ENCODE results near the gene WDCP. TPM values are rescaled to one million over a fixed set of nuclear protein-coding genes. Genes with fewer than 3 reads are reported as not detected.

Gene WDCP
- total and polyA plus RNA-seq, 10 of the 15 experiments (the other 5 are each of a cell fraction or from before 2014, with no cell fraction given): 5.5 to 21.3 (median 13.2) TPM

DNA sequence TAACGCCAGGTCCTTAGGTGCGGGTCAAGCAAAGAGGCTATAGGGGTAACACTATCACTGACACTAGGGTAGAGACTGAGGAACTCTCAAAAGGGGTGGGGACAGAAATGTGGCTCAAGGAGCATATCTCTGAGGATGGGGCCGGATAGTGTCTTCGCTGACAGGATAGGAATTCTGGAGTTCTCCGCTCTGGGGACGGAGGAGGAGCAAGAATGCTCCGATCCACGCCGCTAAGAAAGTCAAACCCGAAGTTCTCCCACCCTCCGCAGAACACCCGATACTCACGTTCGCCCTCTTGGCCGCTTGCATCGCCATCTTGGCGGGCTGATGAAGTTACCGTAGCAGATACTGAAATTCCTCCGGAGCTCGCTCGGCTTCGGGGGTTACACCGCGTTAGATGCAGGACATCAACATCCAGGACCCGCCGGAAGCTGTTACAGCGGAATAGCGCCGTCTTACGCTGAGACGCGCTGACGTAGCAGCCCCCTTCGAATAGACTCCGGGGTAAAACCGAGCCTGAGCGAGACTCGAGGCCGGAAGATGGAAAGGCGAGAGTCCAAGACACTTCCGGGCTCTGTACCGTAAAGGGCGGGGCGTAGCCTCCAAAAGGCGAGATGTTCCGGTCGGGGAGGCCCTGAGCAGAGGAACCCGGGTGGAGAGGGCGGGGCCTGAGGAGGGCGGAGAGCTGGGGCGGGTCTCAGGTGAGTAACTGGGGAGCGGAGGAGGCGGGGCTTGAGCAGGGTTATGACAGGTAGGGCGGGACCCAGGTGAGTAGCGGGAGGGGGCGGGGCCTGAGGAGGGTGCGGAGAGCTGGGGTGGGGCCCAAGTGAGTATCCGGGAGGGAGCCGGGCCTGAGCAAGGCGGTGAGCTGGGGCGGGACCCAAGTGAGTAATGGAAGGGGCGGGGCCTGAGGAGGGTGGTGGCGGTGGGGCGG lies 29.0 kb upstream of the WDCP start, which contains the start of gene SF3B6 (continued):
- TF ChIP-seq, protein P1, sequence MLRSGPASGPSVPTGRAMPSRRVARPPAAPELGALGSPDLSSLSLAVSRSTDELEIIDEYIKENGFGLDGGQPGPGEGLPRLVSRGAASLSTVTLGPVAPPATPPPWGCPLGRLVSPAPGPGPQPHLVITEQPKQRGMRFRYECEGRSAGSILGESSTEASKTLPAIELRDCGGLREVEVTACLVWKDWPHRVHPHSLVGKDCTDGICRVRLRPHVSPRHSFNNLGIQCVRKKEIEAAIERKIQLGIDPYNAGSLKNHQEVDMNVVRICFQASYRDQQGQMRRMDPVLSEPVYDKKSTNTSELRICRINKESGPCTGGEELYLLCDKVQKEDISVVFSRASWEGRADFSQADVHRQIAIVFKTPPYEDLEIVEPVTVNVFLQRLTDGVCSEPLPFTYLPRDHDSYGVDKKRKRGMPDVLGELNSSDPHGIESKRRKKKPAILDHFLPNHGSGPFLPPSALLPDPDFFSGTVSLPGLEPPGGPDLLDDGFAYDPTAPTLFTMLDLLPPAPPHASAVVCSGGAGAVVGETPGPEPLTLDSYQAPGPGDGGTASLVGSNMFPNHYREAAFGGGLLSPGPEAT (IDR thresholded peaks at IDR 0.05; ENCODE audit: low read depth): peak; percentile 91
- TF ChIP-seq YBX1 (IDR thresholded peaks at IDR 0.05) (no peak), KDM1A (IDR thresholded peaks at IDR 0.05; ENCODE audit: borderline replicate concordance) (no peak), KAT2A (conservative IDR thresholded peaks at IDR 0.05; ENCODE audit: control insufficient read depth, low read depth, low read length) (no peak), TCF7 (IDR thresholded peaks at IDR 0.05; ENCODE audit: borderline replicate concordance) (peak; percentile 74; the same call in 1 of the 2 replicates), MEF2B (IDR thresholded peaks at IDR 0.05; ENCODE audit: partially characterized antibody, poor library complexity, severe bottlenecking) (peak; percentile 34), ETV6 (conservative IDR thresholded peaks at IDR 0.05 in 1 of 2, IDR thresholded peaks at IDR 0.05 in 1 of 2; ENCODE audit: borderline replicate concordance in 1 of 2, low read depth in 1 of 2) (no peak), HDGF (IDR thresholded peaks at IDR 0.05) (peak; percentile 72; the same call in 1 of the 2 replicates), KLF5 (IDR thresholded peaks at IDR 0.05; ENCODE audit: partially characterized antibody) (peak; percentile 93), ZNF384 (IDR thresholded peaks at IDR 0.05; ENCODE audit: borderline replicate concordance, low read depth, low read length) (peak; percentile 32), NR2F1 (conservative IDR thresholded peaks at IDR 0.05) (peak; percentile 51)
- TF ChIP-seq, protein P2, sequence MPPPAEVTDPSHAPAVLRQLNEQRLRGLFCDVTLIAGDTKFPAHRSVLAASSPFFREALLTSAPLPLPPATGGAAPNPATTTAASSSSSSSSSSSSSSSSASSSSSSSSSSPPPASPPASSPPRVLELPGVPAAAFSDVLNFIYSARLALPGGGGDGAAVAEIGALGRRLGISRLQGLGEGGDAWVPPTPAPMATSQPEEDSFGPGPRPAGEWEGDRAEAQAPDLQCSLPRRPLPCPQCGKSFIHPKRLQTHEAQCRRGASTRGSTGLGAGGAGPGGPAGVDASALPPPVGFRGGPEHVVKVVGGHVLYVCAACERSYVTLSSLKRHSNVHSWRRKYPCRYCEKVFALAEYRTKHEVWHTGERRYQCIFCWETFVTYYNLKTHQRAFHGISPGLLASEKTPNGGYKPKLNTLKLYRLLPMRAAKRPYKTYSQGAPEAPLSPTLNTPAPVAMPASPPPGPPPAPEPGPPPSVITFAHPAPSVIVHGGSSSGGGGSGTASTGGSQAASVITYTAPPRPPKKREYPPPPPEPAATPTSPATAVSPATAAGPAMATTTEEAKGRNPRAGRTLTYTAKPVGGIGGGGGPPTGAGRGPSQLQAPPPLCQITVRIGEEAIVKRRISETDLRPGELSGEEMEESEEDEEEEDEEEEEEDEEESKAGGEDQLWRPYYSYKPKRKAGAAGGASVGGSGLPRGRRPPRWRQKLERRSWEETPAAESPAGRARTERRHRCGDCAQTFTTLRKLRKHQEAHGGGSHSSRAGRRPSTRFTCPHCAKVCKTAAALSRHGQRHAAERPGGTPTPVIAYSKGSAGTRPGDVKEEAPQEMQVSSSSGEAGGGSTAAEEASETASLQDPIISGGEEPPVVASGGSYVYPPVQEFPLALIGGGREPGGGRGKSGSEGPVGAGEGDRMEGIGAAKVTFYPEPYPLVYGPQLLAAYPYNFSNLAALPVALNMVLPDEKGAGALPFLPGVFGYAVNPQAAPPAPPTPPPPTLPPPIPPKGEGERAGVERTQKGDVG (CRISPR knock-in tag; IDR thresholded peaks at IDR 0.05): no peak
- TF ChIP-seq, protein P3, sequence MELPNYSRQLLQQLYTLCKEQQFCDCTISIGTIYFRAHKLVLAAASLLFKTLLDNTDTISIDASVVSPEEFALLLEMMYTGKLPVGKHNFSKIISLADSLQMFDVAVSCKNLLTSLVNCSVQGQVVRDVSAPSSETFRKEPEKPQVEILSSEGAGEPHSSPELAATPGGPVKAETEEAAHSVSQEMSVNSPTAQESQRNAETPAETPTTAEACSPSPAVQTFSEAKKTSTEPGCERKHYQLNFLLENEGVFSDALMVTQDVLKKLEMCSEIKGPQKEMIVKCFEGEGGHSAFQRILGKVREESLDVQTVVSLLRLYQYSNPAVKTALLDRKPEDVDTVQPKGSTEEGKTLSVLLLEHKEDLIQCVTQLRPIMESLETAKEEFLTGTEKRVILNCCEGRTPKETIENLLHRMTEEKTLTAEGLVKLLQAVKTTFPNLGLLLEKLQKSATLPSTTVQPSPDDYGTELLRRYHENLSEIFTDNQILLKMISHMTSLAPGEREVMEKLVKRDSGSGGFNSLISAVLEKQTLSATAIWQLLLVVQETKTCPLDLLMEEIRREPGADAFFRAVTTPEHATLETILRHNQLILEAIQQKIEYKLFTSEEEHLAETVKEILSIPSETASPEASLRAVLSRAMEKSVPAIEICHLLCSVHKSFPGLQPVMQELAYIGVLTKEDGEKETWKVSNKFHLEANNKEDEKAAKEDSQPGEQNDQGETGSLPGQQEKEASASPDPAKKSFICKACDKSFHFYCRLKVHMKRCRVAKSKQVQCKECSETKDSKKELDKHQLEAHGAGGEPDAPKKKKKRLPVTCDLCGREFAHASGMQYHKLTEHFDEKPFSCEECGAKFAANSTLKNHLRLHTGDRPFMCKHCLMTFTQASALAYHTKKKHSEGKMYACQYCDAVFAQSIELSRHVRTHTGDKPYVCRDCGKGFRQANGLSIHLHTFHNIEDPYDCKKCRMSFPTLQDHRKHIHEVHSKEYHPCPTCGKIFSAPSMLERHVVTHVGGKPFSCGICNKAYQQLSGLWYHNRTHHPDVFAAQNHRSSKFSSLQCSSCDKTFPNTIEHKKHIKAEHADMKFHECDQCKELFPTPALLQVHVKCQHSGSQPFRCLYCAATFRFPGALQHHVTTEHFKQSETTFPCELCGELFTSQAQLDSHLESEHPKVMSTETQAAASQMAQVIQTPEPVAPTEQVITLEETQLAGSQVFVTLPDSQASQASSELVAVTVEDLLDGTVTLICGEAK (IDR thresholded peaks at IDR 0.05; ENCODE audit: borderline replicate concordance): peak; percentile 99
- TF ChIP-seq, protein P4, sequence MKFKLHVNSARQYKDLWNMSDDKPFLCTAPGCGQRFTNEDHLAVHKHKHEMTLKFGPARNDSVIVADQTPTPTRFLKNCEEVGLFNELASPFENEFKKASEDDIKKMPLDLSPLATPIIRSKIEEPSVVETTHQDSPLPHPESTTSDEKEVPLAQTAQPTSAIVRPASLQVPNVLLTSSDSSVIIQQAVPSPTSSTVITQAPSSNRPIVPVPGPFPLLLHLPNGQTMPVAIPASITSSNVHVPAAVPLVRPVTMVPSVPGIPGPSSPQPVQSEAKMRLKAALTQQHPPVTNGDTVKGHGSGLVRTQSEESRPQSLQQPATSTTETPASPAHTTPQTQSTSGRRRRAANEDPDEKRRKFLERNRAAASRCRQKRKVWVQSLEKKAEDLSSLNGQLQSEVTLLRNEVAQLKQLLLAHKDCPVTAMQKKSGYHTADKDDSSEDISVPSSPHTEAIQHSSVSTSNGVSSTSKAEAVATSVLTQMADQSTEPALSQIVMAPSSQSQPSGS (IDR thresholded peaks at IDR 0.05; ENCODE audit: low read length): peak; percentile 53; the same call in 1 of the 2 replicates
- TF ChIP-seq, protein P5, sequence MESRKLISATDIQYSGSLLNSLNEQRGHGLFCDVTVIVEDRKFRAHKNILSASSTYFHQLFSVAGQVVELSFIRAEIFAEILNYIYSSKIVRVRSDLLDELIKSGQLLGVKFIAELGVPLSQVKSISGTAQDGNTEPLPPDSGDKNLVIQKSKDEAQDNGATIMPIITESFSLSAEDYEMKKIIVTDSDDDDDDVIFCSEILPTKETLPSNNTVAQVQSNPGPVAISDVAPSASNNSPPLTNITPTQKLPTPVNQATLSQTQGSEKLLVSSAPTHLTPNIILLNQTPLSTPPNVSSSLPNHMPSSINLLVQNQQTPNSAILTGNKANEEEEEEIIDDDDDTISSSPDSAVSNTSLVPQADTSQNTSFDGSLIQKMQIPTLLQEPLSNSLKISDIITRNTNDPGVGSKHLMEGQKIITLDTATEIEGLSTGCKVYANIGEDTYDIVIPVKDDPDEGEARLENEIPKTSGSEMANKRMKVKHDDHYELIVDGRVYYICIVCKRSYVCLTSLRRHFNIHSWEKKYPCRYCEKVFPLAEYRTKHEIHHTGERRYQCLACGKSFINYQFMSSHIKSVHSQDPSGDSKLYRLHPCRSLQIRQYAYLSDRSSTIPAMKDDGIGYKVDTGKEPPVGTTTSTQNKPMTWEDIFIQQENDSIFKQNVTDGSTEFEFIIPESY (IDR thresholded peaks at IDR 0.05): peak; percentile 81

All from GM12878 (cell line).